Neural cell (in vitro differentiated cells): Measurements from ENCODE around the gene RAB22A.

Experiments used
- CTCF ChIP-seq: fragments of 450-650 bp; IDR thresholded peaks from 2 replicates; pipeline ENCODE4 v1.5.1; 2014; ENCODE audit warnings: antibody characterized with exemption, mild to moderate bottlenecking, moderate library complexity; ENCODE audit not compliant: poor library complexity, severe bottlenecking
- MXI1 ChIP-seq: fragments of 450-650 bp; conservative IDR thresholded peaks from 2 replicates; pipeline ENCODE4 v1.6.1; 2014; ENCODE audit warnings: antibody characterized with exemption, mild to moderate bottlenecking; ENCODE audit not compliant: poor library complexity, severe bottlenecking

GRCh38 chr20:58392286-58392685 is 82.8 kb downstream of the RAB22A start:
- no peak for TF ChIP-seq MXI1
- no peak for TF ChIP-seq CTCF
